ENCODE data around the gene CCDC88C. TPM values are rescaled to one million over a fixed set of nuclear protein-coding genes. Genes with fewer than 3 reads are reported as not detected.

The CCDC88C gene
- polyA plus RNA-seq, 1 donor (not counting 4 experiments of a cell fraction or from before 2014, with no cell fraction given): 2.4 TPM

GRCh38 chr14:91233936-91234790 is 183.5 kb downstream of the CCDC88C start:
- no peak for FAIRE-seq
- H3K27ac ChIP-seq (ENCODE audit: control insufficient read depth, insufficient read depth, low read length): no peak overlapping the region
- no peaks in the 10 kb centered on the region for H3K27me3 ChIP-seq (ENCODE audit: control insufficient read depth, extremely low read depth, insufficient read depth, low read length)

GRCh38 chr14:91232603-91233002 is 185.0 kb downstream of the CCDC88C start:
- Histone ChIP-seq H3K27me3 (ENCODE audit: control insufficient read depth, extremely low read depth, insufficient read depth, low read length) (no peaks in the 10 kb centered on the region), H3K36me3 (ENCODE audit: control insufficient read depth in 2 of 2, extremely low read depth in 1 of 2, insufficient read depth in 2 of 2, low read length in 2 of 2) (no peaks in the 10 kb centered on the region), H3K79me2 (ENCODE audit: control insufficient read depth, insufficient read depth, low read length) (no peaks in the 10 kb centered on the region), H3K4me3 (ENCODE audit: control insufficient read depth in 2 of 3, extremely low read depth in 1 of 3, insufficient read depth in 2 of 3, low read depth in 1 of 3, low read length in 3 of 3) (no peak overlapping the region), H3K27ac (ENCODE audit: control insufficient read depth, insufficient read depth, low read length) (no peak overlapping the region), H3K9me1 (ENCODE audit: control insufficient read depth, extremely low read depth, insufficient read depth, low read length) (no peaks in the 10 kb centered on the region), H3K9me3 (ENCODE audit: control insufficient read depth, low read depth, low read length) (no peaks in the 10 kb centered on the region), H3K4me2 (ENCODE audit: control insufficient read depth, extremely low read depth, insufficient read depth, low read depth, low read length) (no peak overlapping the region), H3K9ac (ENCODE audit: control insufficient read depth, extremely low read depth, insufficient read depth, low read length) (no peak overlapping the region), H2AFZ (ENCODE audit: control insufficient read depth, low read length) (no peak overlapping the region), H3K4me1 (ENCODE audit: control insufficient read depth, extremely low read depth, insufficient read depth, low read length) (peaks cover 31% of the 10 kb centered on the region), H4K20me1 (ENCODE audit: control insufficient read depth, extremely low read depth, insufficient read depth, low read length) (no peaks in the 10 kb centered on the region)
- TF ChIP-seq CTCF (optimal IDR thresholded peaks at IDR 0.05 in 1 of 3, IDR thresholded peaks at IDR 0.05 in 1 of 3, conservative IDR thresholded peaks at IDR 0.05 in 1 of 3; ENCODE audit: extremely low read depth in 1 of 3, insufficient read depth in 2 of 3, low read length in 3 of 3): no peak
- TF ChIP-seq EZH2 (IDR thresholded peaks at IDR 0.05; ENCODE audit: low read length): no peak
- DNase-seq (ENCODE audit: low read depth, low spot score): no peak
- FAIRE-seq: no peak
- dilution Hi-C loops (cut with MboI; ENCODE audit: extremely low pct_ligation_motif_present, low sequenced_read_pairs): no loop called here

More at GRCh38 chr14:91233936-91234790, 183.5 kb downstream of the CCDC88C start:
- Histone ChIP-seq H3K4me1 (ENCODE audit: control insufficient read depth, extremely low read depth, insufficient read depth, low read length) (peaks cover 15% of the 10 kb centered on the region), H3K79me2 (ENCODE audit: control insufficient read depth, insufficient read depth, low read length) (no peaks in the 10 kb centered on the region), H3K4me3 (ENCODE audit: control insufficient read depth in 2 of 3, extremely low read depth in 1 of 3, insufficient read depth in 2 of 3, low read depth in 1 of 3, low read length in 3 of 3) (no peak overlapping the region), H4K20me1 (ENCODE audit: control insufficient read depth, extremely low read depth, insufficient read depth, low read length) (no peaks in the 10 kb centered on the region), H3K36me3 (ENCODE audit: control insufficient read depth in 2 of 2, extremely low read depth in 1 of 2, insufficient read depth in 2 of 2, low read length in 2 of 2) (no peaks in the 10 kb centered on the region), H3K9ac (ENCODE audit: control insufficient read depth, extremely low read depth, insufficient read depth, low read length) (no peak overlapping the region), H2AFZ (ENCODE audit: control insufficient read depth, low read length) (no peak overlapping the region), H3K4me2 (ENCODE audit: control insufficient read depth, extremely low read depth, insufficient read depth, low read depth, low read length) (no peak overlapping the region), H3K9me3 (ENCODE audit: control insufficient read depth, low read depth, low read length) (no peaks in the 10 kb centered on the region), H3K9me1 (ENCODE audit: control insufficient read depth, extremely low read depth, insufficient read depth, low read length) (no peaks in the 10 kb centered on the region)
- TF ChIP-seq CTCF (optimal IDR thresholded peaks at IDR 0.05 in 1 of 3, IDR thresholded peaks at IDR 0.05 in 1 of 3, conservative IDR thresholded peaks at IDR 0.05 in 1 of 3; ENCODE audit: extremely low read depth in 1 of 3, insufficient read depth in 2 of 3, low read length in 3 of 3): no peak
- no peak for TF ChIP-seq EZH2 (IDR thresholded peaks at IDR 0.05; ENCODE audit: low read length)
- dilution Hi-C loops (cut with MboI; ENCODE audit: extremely low pct_ligation_motif_present, low sequenced_read_pairs): no loop called here
- no peak for DNase-seq (ENCODE audit: low read depth, low spot score)

Data from keratinocyte (primary cell).